WTC11 (cell line): Measurements from ENCODE around the gene PARS2. TPM values are rescaled to one million over a fixed set of nuclear protein-coding genes. Genes with fewer than 3 reads are reported as not detected.

ENCODE experiments used
- ATAC-seq: fragments of 200-7000 bp; cut with Tn5 transposase; 2 replicates; pipeline ENCODE4 v1.10.0; 2021; ENCODE audit warnings: mild to moderate bottlenecking, moderate library complexity
- CTCF ChIA-PET: fragments of 300-600 bp; sonication (Branson Sonifier 250); formaldehyde crosslinking; loops from one replicate; lab custom pipeline; 2021; ENCODE audit warnings: antibody characterized with exemption; lab: Charles Lee
- POLR2A ChIA-PET: fragments of 350-600 bp; sonication (Branson Sonifier 250); formaldehyde crosslinking; loops from one replicate; lab custom pipeline; 2021; ENCODE audit warnings: antibody characterized with exemption; lab: Charles Lee
- DNase-seq: peaks from one replicate; pipeline ENCODE4 v3.0.0; 2021; ENCODE audit warnings: low spot score
- H3K27ac Mint-ChIP-seq: 2 replicates; pipeline ENCODE4 v1.8.0; 2021; ENCODE audit warnings: mixed read lengths
- H3K27me3 Mint-ChIP-seq: 2 replicates; pipeline ENCODE4 v1.8.0; 2021; ENCODE audit warnings: low read depth, mild to moderate bottlenecking, moderate library complexity, mixed read lengths
- H3K36me3 Mint-ChIP-seq: 2 replicates; pipeline ENCODE4 v1.8.0; 2021; ENCODE audit warnings: mixed read lengths
- H3K4me1 Mint-ChIP-seq: 2 replicates; pipeline ENCODE4 v1.8.0; 2022; ENCODE audit warnings: mixed read lengths
- H3K4me3 Mint-ChIP-seq: 2 replicates; pipeline ENCODE4 v1.8.0; 2021; ENCODE audit warnings: mild to moderate bottlenecking, moderate library complexity, mixed read lengths
- H3K9me3 Mint-ChIP-seq: 2 replicates; pipeline ENCODE4 v1.8.0; 2021; ENCODE audit warnings: mixed read lengths
- AFF4 ChIP-seq: sonication (generic); formaldehyde crosslinking; IDR thresholded peaks from 2 replicates; pipeline ENCODE4 v1.8.1; 2023; ENCODE audit warnings: mild to moderate bottlenecking, missing genetic modification reagents, borderline replicate concordance
- AR ChIP-seq: fragments of 250-450 bp; sonication (Bioruptor Pico); IDR thresholded peaks from 2 replicates; pipeline ENCODE4 v1.9.0; 2021; ENCODE audit warnings: mild to moderate bottlenecking
- CDX4 ChIP-seq: fragments of 250-450 bp; sonication (Bioruptor Pico); IDR thresholded peaks from 2 replicates; pipeline ENCODE4 v1.9.0; 2021; ENCODE audit warnings: moderate library complexity, mild to moderate bottlenecking, inconsistent platforms, borderline replicate concordance
- ELF4 ChIP-seq: sonication (generic); formaldehyde crosslinking; IDR thresholded peaks from 2 replicates; pipeline ENCODE4 v1.8.1; 2022; ENCODE audit warnings: low read depth, mild to moderate bottlenecking, moderate library complexity, missing genetic modification reagents
- ETV6 ChIP-seq: sonication (generic); formaldehyde crosslinking; IDR thresholded peaks from 2 replicates; pipeline ENCODE4 v1.8.1; 2022; ENCODE audit warnings: mild to moderate bottlenecking, missing genetic modification reagents
- NR1H2 ChIP-seq: sonication (generic); formaldehyde crosslinking; IDR thresholded peaks from 2 replicates; pipeline ENCODE4 v1.9.0; 2021; ENCODE audit warnings: mild to moderate bottlenecking, moderate library complexity, missing genetic modification reagents
- SP1 ChIP-seq: sonication (generic); formaldehyde crosslinking; conservative IDR thresholded peaks from 2 replicates; pipeline ENCODE4 v1.8.1; 2022; ENCODE audit warnings: missing genetic modification reagents
- ZBTB21 ChIP-seq: sonication (generic); formaldehyde crosslinking; IDR thresholded peaks from 2 replicates; pipeline ENCODE4 v1.8.1; 2023; ENCODE audit warnings: mild to moderate bottlenecking, missing genetic modification reagents, borderline replicate concordance
- ZNF423 ChIP-seq: fragments of 250-450 bp; sonication (Bioruptor Pico); IDR thresholded peaks from 2 replicates; pipeline ENCODE4 v2.1.2; 2022; ENCODE audit warnings: mild to moderate bottlenecking, moderate library complexity
- total RNA-seq: library from RNA; stranded (reverse); gene quantifications from 3 replicates; pipeline ENCODE4 v1.2.3, GENCODE V29; 2021
- TF ChIP-seq, protein P1 (sequence below): fragments of 250-450 bp; sonication (Bioruptor Pico); IDR thresholded peaks from 2 replicates; pipeline ENCODE4 v1.9.0; 2021; ENCODE audit warnings: mild to moderate bottlenecking

The PARS2 gene
- total RNA-seq, 1 experiment from 2014 or later, result 11.5 TPM

DNA sequence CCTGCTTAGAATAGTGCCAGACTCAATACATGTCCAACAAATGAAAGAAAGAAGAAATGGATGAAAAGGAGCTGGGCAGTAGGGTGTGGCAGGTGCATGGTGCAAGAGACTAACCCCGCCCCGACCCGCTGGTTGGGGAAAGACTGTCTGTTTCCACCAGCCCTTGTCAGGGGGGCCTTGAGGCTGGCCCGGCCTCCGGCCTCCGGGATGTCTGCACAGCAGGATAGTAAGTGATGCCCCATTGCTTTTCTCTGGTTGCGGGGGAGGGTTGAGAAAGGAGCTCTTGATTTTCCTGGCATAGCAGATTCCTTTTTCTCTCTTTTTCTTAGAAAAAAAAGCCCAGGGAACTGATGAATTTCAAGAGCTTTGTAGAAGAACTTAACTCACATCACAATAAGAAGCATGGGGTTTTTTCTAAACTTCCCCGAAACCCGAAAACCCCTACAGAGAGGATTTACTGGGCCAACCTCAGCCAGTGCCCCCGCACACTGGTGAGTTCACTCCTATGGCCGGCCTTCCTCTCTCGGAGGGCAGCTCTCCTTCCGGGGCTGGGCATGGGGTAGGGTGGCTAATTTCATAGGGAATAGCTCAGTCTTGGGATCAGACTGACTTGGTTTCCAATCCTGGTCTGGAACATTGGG is 49.3 kb upstream of the PARS2 start:
- H3K27me3 Mint-ChIP-seq, result peaks cover 7% of the 10 kb centered on the region; the same call in 1 of the 2 replicates
- DNase-seq (no peak), ATAC-seq (peak; percentile 41)
- POLR2A ChIA-PET, result no interaction called here
- TF ChIP-seq CDX4 (CRISPR knock-in tag) (no peak), AR (CRISPR knock-in tag) (no peak), ZNF423 (CRISPR knock-in tag) (peak; percentile 66)
- TF ChIP-seq, all 79 proteins: peak for 1
- Mint-ChIP-seq H3K36me3 (no peaks in the 10 kb centered on the region), H3K9me3 (no peaks in the 10 kb centered on the region), H3K4me1 (peaks cover 27% of the 10 kb centered on the region), H3K4me3 (peak overlapping the region; percentile 29), H3K27ac (peak overlapping the region; percentile 71; the same call in 1 of the 2 replicates)
- CTCF ChIA-PET, result interaction anchor here (0.8 to 2.6 kb wide), 8 partner anchors 12 to 732 kb away, joined by 3 to 12 read pairs (median 4); partner anchors contain the start of gene TTC22

DNA sequence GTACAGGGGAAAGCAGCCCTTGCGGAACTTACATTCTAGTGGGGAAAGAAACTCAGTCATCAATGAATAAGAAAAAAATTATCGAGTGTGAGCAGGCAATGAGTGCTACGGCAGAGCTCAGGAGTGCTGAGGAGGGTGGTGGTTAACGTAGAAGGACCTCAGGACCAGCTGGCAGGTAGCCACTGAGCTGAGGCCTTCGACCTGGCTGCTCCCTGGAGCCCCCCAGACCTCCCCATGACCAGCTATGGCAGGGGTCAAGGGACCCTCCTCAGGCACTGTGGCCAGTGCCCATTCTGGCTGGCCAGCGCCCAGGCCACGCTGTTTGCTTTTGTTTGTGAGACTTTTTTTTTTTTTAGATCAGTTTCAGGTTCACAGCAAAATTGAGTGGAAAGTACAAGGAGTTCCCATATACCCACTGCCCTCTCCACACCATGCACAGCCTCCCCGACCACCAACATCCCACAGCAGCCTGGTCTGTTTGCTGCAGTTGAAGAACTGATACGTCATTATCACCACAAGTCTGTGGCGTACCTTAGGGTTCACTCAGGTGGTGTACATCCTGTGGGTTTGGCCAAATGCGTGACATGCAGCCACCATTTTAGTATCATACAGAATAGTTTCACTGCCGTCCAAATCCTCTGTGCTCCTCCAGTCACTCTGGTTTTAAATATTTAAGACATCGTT is 48.6 kb upstream of the PARS2 start:
- Mint-ChIP-seq H3K27ac (no peak overlapping the region), H3K4me3 (peak overlapping the region; percentile 29), H3K4me1 (peaks cover 27% of the 10 kb centered on the region), H3K27me3 (peaks cover 7% of the 10 kb centered on the region; the same call in 1 of the 2 replicates)
- CTCF ChIA-PET, result interaction anchor here (0.8 to 2.6 kb wide), 8 partner anchors 12 to 731 kb away, joined by 3 to 12 read pairs (median 4); partner anchors contain the start of gene TTC22
- TF ChIP-seq, protein P1, sequence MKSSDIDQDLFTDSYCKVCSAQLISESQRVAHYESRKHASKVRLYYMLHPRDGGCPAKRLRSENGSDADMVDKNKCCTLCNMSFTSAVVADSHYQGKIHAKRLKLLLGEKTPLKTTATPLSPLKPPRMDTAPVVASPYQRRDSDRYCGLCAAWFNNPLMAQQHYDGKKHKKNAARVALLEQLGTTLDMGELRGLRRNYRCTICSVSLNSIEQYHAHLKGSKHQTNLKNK (CRISPR knock-in tag), result no peak
- TF ChIP-seq ELF4 (CRISPR knock-in tag) (no peak), SP1 (CRISPR knock-in tag) (no peak), ETV6 (CRISPR knock-in tag) (no peak), ZBTB21 (CRISPR knock-in tag) (no peak), ZNF423 (CRISPR knock-in tag) (no peak), AFF4 (CRISPR knock-in tag) (no peak), NR1H2 (CRISPR knock-in tag) (no peak)
- TF ChIP-seq, all 79 proteins: peak for 0
- no peaks in the 10 kb centered on the region for H3K9me3 Mint-ChIP-seq
- H3K36me3 Mint-ChIP-seq, result no peaks in the 10 kb centered on the region
- ATAC-seq, result no peak
- DNase-seq, result no peak
- POLR2A ChIA-PET, result no interaction called here
